ENCODE results near the gene OR7C1. TPM values are rescaled to one million over a fixed set of nuclear protein-coding genes. Genes with fewer than 3 reads are reported as not detected.
"Not testable (repeated sequence)": the region's sequence is repeated elsewhere in the genome, so short reads cannot be mapped to it uniquely, and the experiment has no call there.

The OR7C1 gene
- total RNA-seq, 1 donor from 2014 or later, result 0.14 TPM

GRCh38 chr19:14785102-14785793, 49.7 kb downstream of the OR7C1 start:
- DNase-seq (ENCODE audit: low spot score), result peak; percentile 21

- DNase-seq (ENCODE audit: low spot score), result peak; percentile 40
Observed at GRCh38 chr19:14784730-14785101, 50.3 kb downstream of the OR7C1 start.

- not testable (repeated sequence) for DNase-seq (ENCODE audit: low spot score)
Observed at GRCh38 chr19:14783410-14783998, 51.5 kb downstream of the OR7C1 start.

- no peak for DNase-seq (ENCODE audit: low spot score)
Observed at GRCh38 chr19:14782626-14783409, 52.2 kb downstream of the OR7C1 start.

- DNase-seq (ENCODE audit: low spot score), result not testable (repeated sequence)
Observed at GRCh38 chr19:14781713-14782536, 53.1 kb downstream of the OR7C1 start.

GRCh38 chr19:14780622-14781225, 54.3 kb downstream of the OR7C1 start:
- not testable (repeated sequence) for DNase-seq (ENCODE audit: low spot score)

GRCh38 chr19:14779151-14779550, 55.8 kb downstream of the OR7C1 start:
- no peak for DNase-seq (ENCODE audit: low spot score)

GRCh38 chr19:14778110-14778845, 56.7 kb downstream of the OR7C1 start, which contains the start of gene ADGRE2:
TSS of gene ADGRE2 (minus strand) at chr19:14778560. CDS start at chr19:14776756, 1,804 bp downstream.
- not testable (repeated sequence) for DNase-seq (ENCODE audit: low spot score)

- DNase-seq (ENCODE audit: low spot score), result not testable (repeated sequence)
Observed at GRCh38 chr19:14777645-14778044, 57.3 kb downstream of the OR7C1 start.

GRCh38 chr19:14775869-14776586, 59.0 kb downstream of the OR7C1 start:
- no peak for DNase-seq (ENCODE audit: low spot score)

- not testable (repeated sequence) for DNase-seq (ENCODE audit: low spot score)
Observed at GRCh38 chr19:14775326-14775725, 59.7 kb downstream of the OR7C1 start.

- DNase-seq (ENCODE audit: low spot score), result no peak
Observed at GRCh38 chr19:14774373-14774772, 60.6 kb downstream of the OR7C1 start.

- not testable (repeated sequence) for DNase-seq (ENCODE audit: low spot score)
Observed at GRCh38 chr19:14773722-14774121, 61.3 kb downstream of the OR7C1 start.

- no peak for DNase-seq (ENCODE audit: low spot score)
Observed at GRCh38 chr19:14772995-14773394, 62.0 kb downstream of the OR7C1 start.

GRCh38 chr19:14772467-14772866, 62.5 kb downstream of the OR7C1 start:
- no peak for DNase-seq (ENCODE audit: low spot score)

GRCh38 chr19:14770944-14771839, 63.8 kb downstream of the OR7C1 start:
- DNase-seq (ENCODE audit: low spot score), result no peak

GRCh38 chr19:14770136-14770535, 64.8 kb downstream of the OR7C1 start:
- no peak for DNase-seq (ENCODE audit: low spot score)

- no peak for DNase-seq (ENCODE audit: low spot score)
Observed at GRCh38 chr19:14769201-14769600, 65.8 kb downstream of the OR7C1 start.

GRCh38 chr19:14768001-14768400, 67.0 kb downstream of the OR7C1 start:
- DNase-seq (ENCODE audit: low spot score), result no peak
